K562 (cell line): ENCODE measurements around the gene NBEA. TPM values are rescaled to one million over a fixed set of nuclear protein-coding genes. Genes with fewer than 3 reads are reported as not detected.

Experiments used
- ATAC-seq: fragments of 200-7000 bp; cut with Tn5 transposase; 3 replicates; pipeline ENCODE4 v1.9.1; 2020; ENCODE audit warnings: moderate library complexity
- BruUV-seq: library from RNA; stranded (reverse); fragments of 400-500 nt; replicated peaks from 2 replicates; lab custom pipeline; 2021; lab: Mats Ljungman, UMichigan
- CTCF ChIA-PET: fragments of 300-600 bp; formaldehyde crosslinking; extraction: SDS; loops from one replicate; lab custom pipeline; 2021; ENCODE audit warnings: low intra/inter-chr PET ratio; lab: Yijun Ruan, JAX
- POLR2A ChIA-PET: fragments of 300-600, 350-650 bp; sonication (Branson Sonifier 250); formaldehyde crosslinking; extraction: SDS; loops from one replicate; lab custom pipeline; 2021; ENCODE audit warnings: antibody characterized with exemption, inconsistent platforms; lab: Yijun Ruan, JAX
- DNase-seq, 4 experiments: peaks; one replicate each; pipeline versions ENCODE4 v3.0.0 to v3.0.0-alpha.2; 2011 to 2018; ENCODE audit warnings: low spot score in 3 of 4, mixed read lengths in 3 of 4; ENCODE audit errors: extremely low read depth in 1 of 4
- FAIRE-seq: peaks from 2 replicates; lab custom pipeline; 2011; peaks lifted over from hg19 to GRCh38; lab: Jason Lieb, UNC
- H2AFZ ChIP-seq: 2 replicates; pipeline ENCODE4 v1.6.0; 2011; ENCODE audit warnings: low read depth, low read length, control low read depth, inconsistent platforms
- H3K27ac ChIP-seq: fragments of 200-600 bp; 3 replicates; pipeline ENCODE4 v1.8.0; 2011; ENCODE audit warnings: low read depth, mild to moderate bottlenecking, control low read depth, inconsistent platforms, low read length, moderate library complexity, mixed read lengths; ENCODE audit errors: extremely low read depth
- H3K27me3 ChIP-seq, 2 experiments: fragments of 300-600 bp in 1 of 2; 2 replicates in 1 of 2; 3 replicates in 1 of 2; pipeline versions ENCODE4 v1.6.0 to v1.8.0; 2011; ENCODE audit warnings: inconsistent platforms in 2 of 2, low read length in 2 of 2, mild to moderate bottlenecking in 1 of 2, mixed read lengths in 1 of 2, moderate library complexity in 1 of 2; ENCODE audit not compliant: control insufficient read depth in 2 of 2, insufficient read depth in 2 of 2
- H3K36me3 ChIP-seq: fragments of 300-600 bp; 3 replicates; pipeline ENCODE4 v1.8.0; 2011; ENCODE audit warnings: mild to moderate bottlenecking, low read length, inconsistent platforms; ENCODE audit not compliant: control insufficient read depth, insufficient read depth
- H3K4me1 ChIP-seq, 2 experiments: fragments of 200-600 bp in 1 of 2; replicated peaks in 1 of 2; 2 replicates in 1 of 2; 3 replicates in 1 of 2; pipeline versions ENCODE4 v1.5.1 to v1.8.0; 2011; ENCODE audit warnings: inconsistent platforms in 2 of 2, low read length in 2 of 2, mild to moderate bottlenecking in 1 of 2, mixed read lengths in 1 of 2, moderate library complexity in 1 of 2; ENCODE audit not compliant: control insufficient read depth in 2 of 2, insufficient read depth in 2 of 2
- H3K4me2 ChIP-seq: 2 replicates; pipeline ENCODE4 v1.6.1; 2011; ENCODE audit warnings: low read length, control low read depth, inconsistent platforms, mixed read lengths; ENCODE audit not compliant: insufficient read depth
- H3K4me3 ChIP-seq: fragments of 200-600 bp; sonication (generic), shearing (Covaris generic); 2 replicates; pipeline ENCODE4 v1.5.1; 2016; ENCODE audit warnings: control low read depth, inconsistent platforms
- H3K79me2 ChIP-seq: fragments of 200-600 bp; 3 replicates; pipeline ENCODE4 v1.8.0; 2011; ENCODE audit warnings: low read length, inconsistent platforms; ENCODE audit not compliant: control insufficient read depth, insufficient read depth
- H3K9ac ChIP-seq, 2 experiments: 2 replicates each; pipeline versions ENCODE4 v1.6.0 to v1.6.1; 2011; ENCODE audit warnings: low read depth in 2 of 2, low read length in 2 of 2, control low read depth in 1 of 2, inconsistent platforms in 1 of 2, mild to moderate bottlenecking in 1 of 2, mixed read lengths in 1 of 2; ENCODE audit not compliant: insufficient read depth in 1 of 2
- H3K9me1 ChIP-seq: one replicate; pipeline ENCODE4 v1.6.0; 2011; ENCODE audit warnings: inconsistent platforms, mild to moderate bottlenecking, low read length, moderate library complexity; ENCODE audit not compliant: control insufficient read depth, insufficient read depth
- H3K9me3 ChIP-seq: replicated peaks from 2 replicates; pipeline ENCODE4 v1.5.1; 2011; ENCODE audit warnings: low read depth, low read length, inconsistent platforms; ENCODE audit not compliant: control insufficient read depth, insufficient read depth
- H4K20me1 ChIP-seq: replicated peaks from 2 replicates; pipeline ENCODE4 v1.6.1; 2011; ENCODE audit warnings: low read length, inconsistent platforms, mixed read lengths; ENCODE audit not compliant: control insufficient read depth, insufficient read depth
- BCL6 ChIP-seq: fragments of 250-450 bp; sonication (Bioruptor Pico); IDR thresholded peaks from 2 replicates; pipeline ENCODE4 v1.4.0; 2020
- BRCA1 ChIP-seq, 2 experiments: fragments of 450-650 bp in 1 of 2; sonication (generic) in 1 of 2; formaldehyde crosslinking in 1 of 2; IDR thresholded peaks; 2 replicates each; pipeline versions ENCODE4 v1.5.0 to v1.6.1; 2017 to 2020; ENCODE audit warnings: mild to moderate bottlenecking in 1 of 2, missing genetic modification reagents in 1 of 2
- CCAR2 ChIP-seq: fragments of 200-400 bp; formaldehyde crosslinking; IDR thresholded peaks from 2 replicates; pipeline ENCODE4 v1.6.1; 2017; ENCODE audit warnings: mild to moderate bottlenecking, low read depth, low read length
- CHD7 ChIP-seq: fragments of 200-600 bp; sonication (generic); IDR thresholded peaks from one replicate; pipeline ENCODE4 v1.6.1; 2012; ENCODE audit warnings: mild to moderate bottlenecking, low read depth, low read length, inconsistent platforms
- FOXP1 ChIP-seq: sonication (generic); formaldehyde crosslinking; IDR thresholded peaks from 2 replicates; pipeline ENCODE4 v1.8.0; 2022; ENCODE audit warnings: mild to moderate bottlenecking, missing genetic modification reagents
- NCOA6 ChIP-seq: fragments of 450-650 bp; IDR thresholded peaks from 2 replicates; pipeline ENCODE4 v1.6.1; 2017; ENCODE audit warnings: mild to moderate bottlenecking
- OTX1 ChIP-seq: fragments of 450-650 bp; formaldehyde crosslinking; IDR thresholded peaks from 2 replicates; pipeline ENCODE4 v1.4.0; 2022; ENCODE audit warnings: mild to moderate bottlenecking
- RAD21 ChIP-seq, 2 experiments: fragments of 250-450 bp in 1 of 2; fragments of 450-650 bp in 1 of 2; sonication (Bioruptor Pico) in 1 of 2; formaldehyde crosslinking in 1 of 2; IDR thresholded peaks in 1 of 2; conservative IDR thresholded peaks in 1 of 2; 2 replicates each; pipeline versions ENCODE4 v1.4.0 to v1.8.0; 2020 to 2022; ENCODE audit warnings: mild to moderate bottlenecking in 2 of 2, moderate library complexity in 1 of 2
- ZNF347 ChIP-seq: fragments of 450-650 bp; formaldehyde crosslinking; IDR thresholded peaks from 2 replicates; pipeline ENCODE4 v1.4.0; 2020; ENCODE audit warnings: low read depth, mild to moderate bottlenecking, moderate library complexity
- ZNF384 ChIP-seq: IDR thresholded peaks from 2 replicates; pipeline ENCODE4 v1.6.1; 2012; ENCODE audit warnings: low read depth, low read length, improper control_type of control experiment
- WGBS: fragments of 100-300 bp; shearing (Covaris generic); methylation state at CpG from one replicate; pipeline ENCODE4 v1.1.6; 2016; ENCODE audit warnings: low coverage, mixed read lengths; ENCODE audit not compliant: insufficient coverage; ENCODE audit errors: missing lambda C conversion rate; 5-methylcytosine and 5-hydroxymethylcytosine counted together
- in situ Hi-C: fragments of 300-500 bp; cut with MboI; formaldehyde crosslinking; loops from 4 replicates; pipeline ENCODE4 v1.15.0; 2018; ENCODE audit warnings: inconsistent platforms, mixed read lengths
- intact Hi-C: fragments of 100-400 bp; cut with micrococcal nuclease; formaldehyde crosslinking; loops from 2 replicates; pipeline ENCODE4 v1.14.2; 2022
- polyA plus RNA-seq, 8 experiments: library from polyadenylated mRNA; depleted of rRNA in 4 of 8; stranded (reverse) in 5 of 8; unstranded in 3 of 8; fragments of >200 nt; fragmentation: Nextera tagmentation in 2 of 8; fragmentation: Illumina TruSeq in 1 of 8; extraction: Ambion mirVana in 2 of 8; extraction: Trizol in 1 of 8; gene quantifications; 2 replicates each; pipeline versions ENCODE4 v1.2.1 to v1.2.3, GENCODE V29; 2011 to 2014; ENCODE audit warnings: inconsistent platforms in 1 of 8, missing spikeins in 1 of 8
- total RNA-seq, 7 experiments: library from RNA; depleted of rRNA in 6 of 7; stranded (reverse); fragments of >200 nt in 6 of 7; fragmentation: Illumina TruSeq in 2 of 7; extraction: Trizol in 2 of 7; gene quantifications; 2 replicates each; pipeline versions ENCODE4 v1.2.1 to v1.2.3, GENCODE V29; 2011 to 2021; ENCODE audit warnings: low replicate concordance in 1 of 7

NBEA gene
- total and polyA plus RNA-seq, 9 of the 15 experiments (the other 6 are each of a cell fraction or from before 2014, with no cell fraction given): 0.03 to 0.94 (median 0.05) TPM; not detected in 2

DNA sequence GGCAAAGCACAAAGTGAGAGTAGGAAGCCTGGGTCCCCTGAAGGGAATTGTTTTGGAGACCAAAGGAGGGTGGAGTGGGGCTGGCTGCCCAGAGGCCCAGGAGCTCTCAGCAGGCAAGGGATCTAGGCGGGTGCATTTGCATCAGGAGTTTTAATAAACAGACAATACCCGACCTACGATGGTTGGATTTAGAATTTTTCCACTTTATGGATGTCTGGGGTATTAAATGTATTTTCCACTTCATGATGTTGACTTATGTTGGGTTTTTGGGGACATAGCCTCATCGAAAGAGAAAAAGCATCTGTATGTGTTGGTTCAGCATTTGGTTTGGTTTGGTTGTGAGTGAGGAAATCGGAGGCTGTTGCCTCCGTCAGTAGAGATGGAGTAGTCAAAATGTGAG, 739.6 kb downstream of the NBEA start:
- POLR2A ChIA-PET: no interaction called here
- TF ChIP-seq ZNF347 (CRISPR knock-in tag) (no peak), BRCA1 (IDR thresholded peaks at IDR 0.05) (no peak), BRCA1 (CRISPR knock-in tag; IDR thresholded peaks at IDR 0.05) (no peak), BCL6 (CRISPR knock-in tag) (no peak), FOXP1 (no peak), OTX1 (CRISPR knock-in tag) (no peak), NCOA6 (no peak), CCAR2 (no peak), RAD21 (CRISPR knock-in tag; conservative IDR thresholded peaks at IDR 0.05 in 1 of 2, IDR thresholded peaks at IDR 0.05 in 1 of 2) (no peak), CHD7 (no peak), ZNF384 (no peak)
- TF ChIP-seq, all 486 proteins: peak for 0
- Histone ChIP-seq H3K4me3 (no peak overlapping the region), H4K20me1 (no peaks in the 10 kb centered on the region), H3K9me1 (no peaks in the 10 kb centered on the region), H3K9ac (no peak overlapping the region), H3K79me2 (no peaks in the 10 kb centered on the region), H3K27me3 (no peaks in the 10 kb centered on the region), H3K36me3 (no peaks in the 10 kb centered on the region), H3K27ac (no peak overlapping the region), H3K4me1 (no peaks in the 10 kb centered on the region), H2AFZ (no peak overlapping the region), H3K4me2 (no peak overlapping the region), H3K9me3 (no peaks in the 10 kb centered on the region)
- no TSS peak for BruUV-seq
- DNase-seq: no peak
- in situ Hi-C loops: no loop called here
- intact Hi-C loops: no loop called here
- WGBS: 0% methylated on average over 5 of the region's 6 CpGs
- CTCF ChIA-PET: no interaction called here
- FAIRE-seq: no peak
- no peak for ATAC-seq
